ENCODE data around the gene ESRRA. TPM values are rescaled to one million over a fixed set of nuclear protein-coding genes. Genes with fewer than 3 reads are reported as not detected.

ESRRA gene
- total and polyA plus RNA-seq, 10 of the 15 experiments (the other 5 are each of a cell fraction or from before 2014, with no cell fraction given) = 0.32 to 48.9 (median 12.6) TPM

DNA sequence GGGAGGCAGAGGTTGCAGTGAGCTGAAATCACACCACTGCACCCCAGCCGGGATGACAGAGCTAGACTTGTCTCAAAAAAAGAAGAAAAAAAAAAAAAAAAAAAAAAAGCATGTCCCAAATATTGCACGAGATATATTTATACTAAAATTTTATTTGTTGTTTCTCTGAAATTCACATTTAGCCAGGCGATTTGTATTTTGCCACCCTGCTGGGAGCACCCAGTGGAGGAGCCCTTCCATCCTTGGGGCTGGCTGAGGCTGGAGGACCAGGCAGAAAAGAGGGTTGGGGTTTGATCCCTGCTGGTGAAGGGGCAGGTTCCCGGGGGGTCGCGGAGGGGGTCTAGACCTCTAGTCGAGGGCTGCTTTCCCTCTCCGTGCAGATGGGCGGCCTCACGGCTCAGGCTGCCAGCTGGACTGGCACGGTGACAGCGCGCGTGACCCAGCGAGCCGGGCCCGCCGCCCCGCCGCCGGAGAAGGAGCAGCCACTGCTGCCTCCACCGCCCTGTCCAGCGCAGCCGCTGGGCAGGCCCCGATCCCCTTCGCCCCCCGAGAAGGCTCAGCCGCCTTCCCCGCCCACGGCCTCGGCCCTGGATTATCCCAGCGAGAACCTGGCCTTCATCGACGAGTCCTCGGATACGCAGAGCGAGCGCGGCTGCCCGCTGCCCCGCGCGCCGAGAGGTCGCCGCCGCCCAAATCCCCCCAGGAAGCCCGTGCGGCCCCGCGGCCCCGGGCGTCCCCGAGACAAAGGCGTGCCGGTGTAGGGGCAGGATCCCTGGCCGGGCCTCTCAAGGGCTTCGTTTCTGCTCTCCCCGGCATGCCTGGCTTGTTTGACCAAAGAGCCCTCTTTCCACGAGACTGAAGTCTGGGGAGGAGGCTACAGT lies 6.1 kb upstream of the ESRRA start:
- Histone ChIP-seq H3K79me2 (ENCODE audit: control insufficient read depth, insufficient read depth, low read length) (no peaks in the 10 kb centered on the region), H3K27ac (ENCODE audit: control insufficient read depth, insufficient read depth) (no peak overlapping the region), H4K20me1 (ENCODE audit: control insufficient read depth, insufficient read depth) (no peaks in the 10 kb centered on the region; the same call in 1 of the 2 replicates), H3K27me3 (replicated peaks in 1 of 2; ENCODE audit: control insufficient read depth in 2 of 2, insufficient read depth in 2 of 2, low read length in 1 of 2) (peaks cover 17 to 27% of the 10 kb centered on the region in 2 experiments), H3K9ac (ENCODE audit: control insufficient read depth, insufficient read depth, low read length) (no peak overlapping the region), H3K36me3 (ENCODE audit: control insufficient read depth in 2 of 2, insufficient read depth in 2 of 2, low read length in 1 of 2) (no peaks in the 10 kb centered on the region), H3K4me2 (ENCODE audit: control insufficient read depth, insufficient read depth) (no peak overlapping the region), H3K4me1 (ENCODE audit: control insufficient read depth, insufficient read depth, low read length) (peaks cover 21% of the 10 kb centered on the region), H3K4me3 (no peak overlapping the region), H3K9me3 (replicated peaks; ENCODE audit: control insufficient read depth, insufficient read depth, low read length) (no peaks in the 10 kb centered on the region), H2AFZ (ENCODE audit: control insufficient read depth, low read depth, low read length) (no peak overlapping the region)
- in situ Hi-C loops (cut with MboI) (no loop called here), intact Hi-C loops (cut with micrococcal nuclease; ENCODE audit: unreplicated experiment) (no loop called here)
- no peak for DNase-seq (ENCODE audit: low read depth, low spot score)
- TF ChIP-seq NFYB (IDR thresholded peaks at IDR 0.05; ENCODE audit: insufficient read depth, low read depth, low read length) = no peak
- TF ChIP-seq SUZ12 (IDR thresholded peaks at IDR 0.05; ENCODE audit: unreplicated experiment) = peak; percentile 88
- RAD21 ChIA-PET (ENCODE audit: unreplicated experiment) = no interaction called here
- no peak for FAIRE-seq
- BruUV-seq (replicated peaks) = no TSS peak
- ATAC-seq = no peak
- SMC1A ChIA-PET (ENCODE audit: uncharacterized antibody, unreplicated experiment) = no interaction called here
- WGBS (ENCODE audit: insufficient coverage, insufficient replicate concordance, low lambda C conversion rate, missing lambda C conversion rate) = 11% methylated on average over 33 of the region's 60 CpGs
- CTCF ChIA-PET = interaction anchor here (1.5 kb wide), 1 partner anchor 56 kb away, joined by 3 read pairs; no protein-coding TSS in a partner anchor
- POLR2A ChIA-PET = interaction anchor here (0.6 kb wide), 2 partner anchors 17 to 383 kb away, joined by 3 to 4 read pairs; no protein-coding TSS in a partner anchor
